ENCODE results near the gene USP12.
A peak's percentile ranks its signal among the peaks of the same experiment; 100 is the strongest.
"Not testable (repeated sequence)": the region's sequence is repeated elsewhere in the genome, so short reads cannot be mapped to it uniquely, and the experiment has no call there.

The USP12 gene

GRCh38 chr13:27171244-27171826 is at the start of gene USP12:
Gene USP12 (minus strand): TSS chr13:27171811. CDS start chr13:27171639, 172 bp downstream.
- peak in 1 of 2 experiments; percentile 53 for DNase-seq

GRCh38 chr13:27219611-27220010 is 48.0 kb upstream of the USP12 start:
- DNase-seq = no peak

- DNase-seq = peak; percentile 43 to 58
Measured at GRCh38 chr13:27218861-27219260, 47.2 kb upstream of the USP12 start.

- peak; percentile 22 to 51 for DNase-seq
Measured at GRCh38 chr13:27217791-27218190, 46.2 kb upstream of the USP12 start.

- DNase-seq = not testable (repeated sequence)
Measured at GRCh38 chr13:27213386-27213785, 41.8 kb upstream of the USP12 start.

- no peak for DNase-seq
Measured at GRCh38 chr13:27211771-27212364, 40.3 kb upstream of the USP12 start.

GRCh38 chr13:27211271-27211670 is 39.7 kb upstream of the USP12 start:
- DNase-seq = no peak

GRCh38 chr13:27208514-27208913 is 36.9 kb upstream of the USP12 start:
- no peak for DNase-seq

- DNase-seq = peak in 1 of 2 experiments; percentile 36
Measured at GRCh38 chr13:27203854-27204253, 32.2 kb upstream of the USP12 start.

GRCh38 chr13:27203186-27203585 is 31.6 kb upstream of the USP12 start:
- no peak for DNase-seq

- DNase-seq = no peak
Measured at GRCh38 chr13:27201661-27202060, 30.1 kb upstream of the USP12 start.

GRCh38 chr13:27200413-27201070 is 28.9 kb upstream of the USP12 start:
- DNase-seq = no peak

GRCh38 chr13:27199696-27200095 is 28.1 kb upstream of the USP12 start:
- no peak for DNase-seq

- DNase-seq = no peak
Measured at GRCh38 chr13:27199211-27199610, 27.6 kb upstream of the USP12 start.

- DNase-seq = no peak
Measured at GRCh38 chr13:27194895-27195764, 23.5 kb upstream of the USP12 start.

- DNase-seq = no peak
Measured at GRCh38 chr13:27194209-27194608, 22.6 kb upstream of the USP12 start.

GRCh38 chr13:27193496-27193895 is 21.9 kb upstream of the USP12 start:
- DNase-seq = no peak

GRCh38 chr13:27192973-27193372 is 21.4 kb upstream of the USP12 start:
- no peak for DNase-seq

- not testable (repeated sequence) for DNase-seq
Measured at GRCh38 chr13:27192367-27192766, 20.8 kb upstream of the USP12 start.

GRCh38 chr13:27189192-27189591 is 17.6 kb upstream of the USP12 start:
- DNase-seq = no peak

- no peak for DNase-seq
Measured at GRCh38 chr13:27188239-27188638, 16.6 kb upstream of the USP12 start.

GRCh38 chr13:27186295-27186694 is 14.7 kb upstream of the USP12 start:
- DNase-seq = no peak

- DNase-seq = no peak
Measured at GRCh38 chr13:27183561-27184147, 12.0 kb upstream of the USP12 start.

All from AML-193 (cell line).